ENCODE measurements around the gene FOSL1. TPM values are rescaled to one million over a fixed set of nuclear protein-coding genes. Genes with fewer than 3 reads are reported as not detected.

FOSL1 gene
- total and polyA plus RNA-seq, 2 of the 13 experiments (the other 11 are each of a cell fraction or from before 2014, with no cell fraction given): 4.0 to 4.1 TPM

DNA sequence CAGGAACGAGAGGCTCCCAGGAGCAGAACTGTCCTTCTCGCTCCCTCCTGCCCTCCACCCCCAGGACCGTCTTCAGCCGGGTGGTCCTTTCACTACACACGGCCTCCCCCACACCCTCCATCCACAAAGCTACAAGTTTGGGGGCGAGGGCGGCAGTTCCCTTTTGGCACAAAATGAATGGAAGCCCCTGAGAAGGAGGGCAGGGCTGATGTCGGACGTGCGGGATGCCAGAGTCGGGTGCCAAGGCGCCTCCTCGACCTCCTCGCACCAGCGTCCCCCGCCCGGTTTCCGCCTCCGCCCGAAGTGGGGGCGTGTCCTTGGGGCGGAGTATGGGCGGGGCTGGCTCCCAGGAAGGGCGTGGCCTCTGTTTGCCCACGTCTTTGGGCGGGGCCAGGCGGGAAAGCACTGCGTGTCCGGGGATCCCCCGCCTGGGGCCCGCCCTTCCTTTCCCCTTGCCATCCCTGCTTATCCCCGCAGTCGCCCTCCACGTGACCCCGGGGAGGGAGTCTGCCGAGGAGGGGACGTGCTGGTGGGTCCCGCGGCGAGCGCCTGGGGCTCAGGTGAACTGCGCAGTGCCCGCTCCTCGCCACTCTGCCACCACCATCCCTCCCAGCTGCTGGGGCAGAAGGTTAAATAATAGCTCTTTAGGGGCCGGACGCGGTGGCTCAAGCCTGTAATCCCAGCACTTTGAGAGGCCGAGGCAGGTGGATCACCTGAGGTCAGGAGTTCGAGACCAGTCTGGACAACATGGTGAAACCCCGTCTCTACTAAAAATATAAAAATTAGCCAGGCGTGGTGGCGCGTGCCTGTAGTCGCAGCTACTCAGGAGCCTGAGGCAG lies 26.7 kb downstream of the FOSL1 start (continued):
- TF ChIP-seq, protein P1, sequence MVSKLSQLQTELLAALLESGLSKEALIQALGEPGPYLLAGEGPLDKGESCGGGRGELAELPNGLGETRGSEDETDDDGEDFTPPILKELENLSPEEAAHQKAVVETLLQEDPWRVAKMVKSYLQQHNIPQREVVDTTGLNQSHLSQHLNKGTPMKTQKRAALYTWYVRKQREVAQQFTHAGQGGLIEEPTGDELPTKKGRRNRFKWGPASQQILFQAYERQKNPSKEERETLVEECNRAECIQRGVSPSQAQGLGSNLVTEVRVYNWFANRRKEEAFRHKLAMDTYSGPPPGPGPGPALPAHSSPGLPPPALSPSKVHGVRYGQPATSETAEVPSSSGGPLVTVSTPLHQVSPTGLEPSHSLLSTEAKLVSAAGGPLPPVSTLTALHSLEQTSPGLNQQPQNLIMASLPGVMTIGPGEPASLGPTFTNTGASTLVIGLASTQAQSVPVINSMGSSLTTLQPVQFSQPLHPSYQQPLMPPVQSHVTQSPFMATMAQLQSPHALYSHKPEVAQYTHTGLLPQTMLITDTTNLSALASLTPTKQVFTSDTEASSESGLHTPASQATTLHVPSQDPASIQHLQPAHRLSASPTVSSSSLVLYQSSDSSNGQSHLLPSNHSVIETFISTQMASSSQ (IDR thresholded peaks at IDR 0.05; ENCODE audit: low read depth): no peak
- TF ChIP-seq, protein P1 (CRISPR knock-in tag; IDR thresholded peaks at IDR 0.05; ENCODE audit: borderline replicate concordance): peak; percentile 14; the same call in 1 of the 2 replicates
- TF ChIP-seq ZKSCAN1 (IDR thresholded peaks at IDR 0.05; ENCODE audit: low read length) (peak; percentile 35; the same call in 1 of the 2 replicates), RXRB (CRISPR knock-in tag; IDR thresholded peaks at IDR 0.05; ENCODE audit: borderline replicate concordance) (peak; percentile 72; the same call in 1 of the 2 replicates), ADNP (CRISPR knock-in tag; IDR thresholded peaks at IDR 0.05) (0 out of 2 replicates have a peak, but pooled peaks have one; percentile 66), ZNF816 (CRISPR knock-in tag; IDR thresholded peaks at IDR 0.05; ENCODE audit: borderline replicate concordance) (peak; percentile 82), SP140L (CRISPR knock-in tag; IDR thresholded peaks at IDR 0.05; ENCODE audit: borderline replicate concordance) (no peak), ZFP41 (CRISPR knock-in tag; IDR thresholded peaks at IDR 0.05; ENCODE audit: borderline replicate concordance) (no peak), ZFP1 (CRISPR knock-in tag; IDR thresholded peaks at IDR 0.05) (no peak), ZNF883 (CRISPR knock-in tag; IDR thresholded peaks at IDR 0.05; ENCODE audit: not compliant biosample characterization) (no peak), ZNF354B (CRISPR knock-in tag; IDR thresholded peaks at IDR 0.05) (no peak), ZNF878 (CRISPR knock-in tag; IDR thresholded peaks at IDR 0.05) (no peak), ZNF205 (CRISPR knock-in tag; IDR thresholded peaks at IDR 0.05) (no peak), ZNF484 (CRISPR knock-in tag; IDR thresholded peaks at IDR 0.05; ENCODE audit: borderline replicate concordance, low read depth) (no peak), TRIM24 (CRISPR knock-in tag; IDR thresholded peaks at IDR 0.05) (no peak), ZMYM4 (CRISPR knock-in tag; IDR thresholded peaks at IDR 0.05) (peak; percentile 63; the same call in 1 of the 2 replicates), ZNF766 (CRISPR knock-in tag; IDR thresholded peaks at IDR 0.05; ENCODE audit: borderline replicate concordance) (no peak), TCF7 (IDR thresholded peaks at IDR 0.05; ENCODE audit: low read depth) (no peak), CBX5 (CRISPR knock-in tag; IDR thresholded peaks at IDR 0.05; ENCODE audit: borderline replicate concordance) (no peak), SOX5 (CRISPR knock-in tag; IDR thresholded peaks at IDR 0.05; ENCODE audit: borderline replicate concordance) (peak; percentile 47; the same call in 1 of the 2 replicates), SIX1 (CRISPR knock-in tag; IDR thresholded peaks at IDR 0.05; ENCODE audit: borderline replicate concordance) (no peak), DNMT1 (CRISPR knock-in tag; IDR thresholded peaks at IDR 0.05) (0 out of 2 replicates have a peak, but pooled peaks have one; percentile 58), HES4 (CRISPR knock-in tag; IDR thresholded peaks at IDR 0.05; ENCODE audit: borderline replicate concordance) (no peak), NR3C1 (CRISPR knock-in tag; IDR thresholded peaks at IDR 0.05) (no peak), CENPT (CRISPR knock-in tag; IDR thresholded peaks at IDR 0.05; ENCODE audit: low read depth) (no peak), HNRNPK (IDR thresholded peaks at IDR 0.05; ENCODE audit: low read depth, low read length, poor library complexity, severe bottlenecking) (peak; percentile 66), FOXK2 (IDR thresholded peaks at IDR 0.05) (no peak), ZSCAN31 (CRISPR knock-in tag; IDR thresholded peaks at IDR 0.05; ENCODE audit: low read depth) (no peak), ZNF709 (CRISPR knock-in tag; IDR thresholded peaks at IDR 0.05) (no peak), ZNF768 (CRISPR knock-in tag; IDR thresholded peaks at IDR 0.05) (no peak)
